GM13976 (cell line): Measurements from ENCODE around the gene KLB.
"Not testable (repeated sequence)": the region's sequence is repeated elsewhere in the genome, so short reads cannot be mapped to it uniquely, and the experiment has no call there.

ENCODE experiments used
- DNase-seq: peaks from one replicate; pipeline ENCODE4 v3.0.0; 2012; ENCODE audit warnings: low spot score
- in situ Hi-C: fragments of 300-500 bp; cut with MboI; formaldehyde crosslinking; loops from one replicate; pipeline ENCODE4 v1.12.0; 2022; ENCODE audit warnings: low sequenced_read_pairs, mixed read lengths, inconsistent platforms; ENCODE audit not compliant: unreplicated experiment
- TF ChIP-seq, protein P1 (sequence below): IDR thresholded peaks from 2 replicates; pipeline ENCODE4 v1.5.1; 2012; ENCODE audit warnings: borderline replicate concordance, mild to moderate bottlenecking; ENCODE audit not compliant: insufficient read depth; ENCODE audit errors: extremely low read depth, missing control alignments, control extremely low read depth

KLB gene

DNA sequence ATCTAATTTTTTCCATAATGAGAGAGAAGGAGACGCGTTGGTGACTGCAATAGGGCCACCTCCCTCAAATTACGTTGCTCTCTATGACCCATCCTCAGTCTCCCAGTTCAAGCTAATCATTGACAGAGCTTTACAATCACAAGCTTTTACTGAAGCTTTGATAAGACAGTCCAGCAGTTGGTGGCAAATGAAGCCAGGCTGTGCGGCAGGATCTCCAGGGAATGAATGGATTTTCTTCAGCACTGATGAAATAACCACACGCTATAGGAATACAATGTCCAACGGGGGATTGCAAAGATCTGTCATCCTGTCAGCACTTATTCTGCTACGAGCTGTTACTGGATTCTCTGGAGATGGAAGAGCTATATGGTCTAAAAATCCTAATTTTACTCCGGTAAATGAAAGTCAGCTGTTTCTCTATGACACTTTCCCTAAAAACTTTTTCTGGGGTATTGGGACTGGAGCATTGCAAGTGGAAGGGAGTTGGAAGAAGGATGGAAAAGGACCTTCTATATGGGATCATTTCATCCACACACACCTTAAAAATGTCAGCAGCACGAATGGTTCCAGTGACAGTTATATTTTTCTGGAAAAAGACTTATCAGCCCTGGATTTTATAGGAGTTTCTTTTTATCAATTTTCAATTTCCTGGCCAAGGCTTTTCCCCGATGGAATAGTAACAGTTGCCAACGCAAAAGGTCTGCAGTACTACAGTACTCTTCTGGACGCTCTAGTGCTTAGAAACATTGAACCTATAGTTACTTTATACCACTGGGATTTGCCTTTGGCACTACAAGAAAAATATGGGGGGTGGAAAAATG, at the start of gene KLB:
Gene KLB, plus strand, starts transcription at position 168 of the 821 bp plus-strand sequence. Its CDS starts 20 bp downstream, at position 188.
- TF ChIP-seq, protein P1, sequence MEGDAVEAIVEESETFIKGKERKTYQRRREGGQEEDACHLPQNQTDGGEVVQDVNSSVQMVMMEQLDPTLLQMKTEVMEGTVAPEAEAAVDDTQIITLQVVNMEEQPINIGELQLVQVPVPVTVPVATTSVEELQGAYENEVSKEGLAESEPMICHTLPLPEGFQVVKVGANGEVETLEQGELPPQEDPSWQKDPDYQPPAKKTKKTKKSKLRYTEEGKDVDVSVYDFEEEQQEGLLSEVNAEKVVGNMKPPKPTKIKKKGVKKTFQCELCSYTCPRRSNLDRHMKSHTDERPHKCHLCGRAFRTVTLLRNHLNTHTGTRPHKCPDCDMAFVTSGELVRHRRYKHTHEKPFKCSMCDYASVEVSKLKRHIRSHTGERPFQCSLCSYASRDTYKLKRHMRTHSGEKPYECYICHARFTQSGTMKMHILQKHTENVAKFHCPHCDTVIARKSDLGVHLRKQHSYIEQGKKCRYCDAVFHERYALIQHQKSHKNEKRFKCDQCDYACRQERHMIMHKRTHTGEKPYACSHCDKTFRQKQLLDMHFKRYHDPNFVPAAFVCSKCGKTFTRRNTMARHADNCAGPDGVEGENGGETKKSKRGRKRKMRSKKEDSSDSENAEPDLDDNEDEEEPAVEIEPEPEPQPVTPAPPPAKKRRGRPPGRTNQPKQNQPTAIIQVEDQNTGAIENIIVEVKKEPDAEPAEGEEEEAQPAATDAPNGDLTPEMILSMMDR: no peak
- DNase-seq: no peak
- in situ Hi-C loops: no loop called here

DNA sequence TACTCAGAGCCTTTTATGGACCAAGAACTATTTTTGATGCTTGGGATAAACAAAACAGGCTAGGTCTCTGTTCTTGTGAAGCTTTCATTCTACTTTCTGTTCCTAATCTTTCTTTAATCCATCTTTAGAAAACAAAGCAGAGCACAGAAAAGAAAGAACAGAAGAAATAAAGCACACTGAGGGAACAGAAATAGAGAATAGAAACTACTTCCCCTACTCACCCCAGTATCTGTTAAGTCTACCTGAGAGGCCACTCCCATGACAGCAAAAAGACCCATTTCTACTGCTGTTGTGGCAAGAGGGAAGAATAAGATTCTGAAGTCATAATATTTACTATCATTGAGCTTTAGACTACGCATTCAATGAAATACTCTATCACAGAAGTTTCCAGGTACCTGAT, 49.7 kb upstream of the KLB start:
- TF ChIP-seq, protein P1: no peak
- DNase-seq: peak; percentile 66
- in situ Hi-C loops: no loop called here

GRCh38 chr4:39360611-39361010, 46.1 kb upstream of the KLB start:
- DNase-seq: peak; percentile 31
- in situ Hi-C loops: not testable (repeated sequence)

GRCh38 chr4:39362827-39363226, 43.9 kb upstream of the KLB start:
- in situ Hi-C loops: no loop called here
- DNase-seq: no peak

DNA sequence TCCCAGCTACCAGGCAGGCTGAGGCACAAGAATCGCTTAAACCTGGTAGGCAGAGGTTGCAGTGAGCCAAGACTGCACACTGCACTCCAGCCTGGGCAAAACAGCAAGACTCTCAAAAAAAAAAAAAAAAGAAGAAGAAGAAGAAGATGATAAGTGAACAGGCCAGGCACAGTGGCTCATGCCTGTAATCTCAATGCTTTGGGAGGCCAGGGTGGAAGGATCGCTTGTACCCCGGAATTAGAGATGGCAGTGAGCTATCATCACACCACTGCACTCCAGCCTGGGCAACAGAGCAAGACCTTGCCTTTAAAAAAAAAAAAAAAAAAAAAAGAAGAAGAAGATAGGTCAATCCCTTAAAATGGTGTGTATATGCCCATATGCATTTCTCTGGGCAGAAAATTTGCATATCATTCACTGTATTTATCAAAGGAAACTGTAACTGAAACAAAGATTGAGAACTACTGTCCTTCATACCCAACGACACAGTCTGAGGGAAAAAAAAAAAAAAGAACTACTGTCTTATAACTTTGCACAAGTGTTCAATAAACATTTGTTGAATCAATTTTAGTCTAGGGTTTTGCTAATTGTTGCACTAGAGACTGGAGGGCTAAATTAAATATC, 42.8 kb upstream of the KLB start:
- DNase-seq: no peak
- in situ Hi-C loops: no loop called here
- TF ChIP-seq, protein P1: no peak

More at GRCh38 chr4:39362827-39363226, 43.9 kb upstream of the KLB start:
- TF ChIP-seq, protein P1: no peak

DNA sequence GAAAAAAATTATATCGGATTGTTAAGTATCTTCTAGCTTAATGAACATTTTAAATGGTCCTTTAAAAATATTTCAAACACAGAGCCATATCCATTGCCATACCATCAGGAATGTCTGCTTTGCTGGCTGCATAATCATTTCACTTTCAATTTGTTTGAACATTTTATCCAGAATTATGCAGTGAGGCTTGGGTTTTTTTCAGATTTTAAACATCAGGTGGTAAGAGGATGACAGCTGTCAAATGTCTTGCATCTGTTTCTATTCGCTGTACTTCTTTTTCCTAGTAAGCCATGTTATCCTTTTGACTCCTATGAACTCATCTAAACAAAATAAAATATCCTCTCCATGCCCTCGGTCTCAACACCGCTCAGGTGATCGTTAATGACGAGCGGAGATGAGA, 41.4 kb upstream of the KLB start:
- no peak for DNase-seq
- in situ Hi-C loops: no loop called here
- TF ChIP-seq, protein P1: no peak

DNA sequence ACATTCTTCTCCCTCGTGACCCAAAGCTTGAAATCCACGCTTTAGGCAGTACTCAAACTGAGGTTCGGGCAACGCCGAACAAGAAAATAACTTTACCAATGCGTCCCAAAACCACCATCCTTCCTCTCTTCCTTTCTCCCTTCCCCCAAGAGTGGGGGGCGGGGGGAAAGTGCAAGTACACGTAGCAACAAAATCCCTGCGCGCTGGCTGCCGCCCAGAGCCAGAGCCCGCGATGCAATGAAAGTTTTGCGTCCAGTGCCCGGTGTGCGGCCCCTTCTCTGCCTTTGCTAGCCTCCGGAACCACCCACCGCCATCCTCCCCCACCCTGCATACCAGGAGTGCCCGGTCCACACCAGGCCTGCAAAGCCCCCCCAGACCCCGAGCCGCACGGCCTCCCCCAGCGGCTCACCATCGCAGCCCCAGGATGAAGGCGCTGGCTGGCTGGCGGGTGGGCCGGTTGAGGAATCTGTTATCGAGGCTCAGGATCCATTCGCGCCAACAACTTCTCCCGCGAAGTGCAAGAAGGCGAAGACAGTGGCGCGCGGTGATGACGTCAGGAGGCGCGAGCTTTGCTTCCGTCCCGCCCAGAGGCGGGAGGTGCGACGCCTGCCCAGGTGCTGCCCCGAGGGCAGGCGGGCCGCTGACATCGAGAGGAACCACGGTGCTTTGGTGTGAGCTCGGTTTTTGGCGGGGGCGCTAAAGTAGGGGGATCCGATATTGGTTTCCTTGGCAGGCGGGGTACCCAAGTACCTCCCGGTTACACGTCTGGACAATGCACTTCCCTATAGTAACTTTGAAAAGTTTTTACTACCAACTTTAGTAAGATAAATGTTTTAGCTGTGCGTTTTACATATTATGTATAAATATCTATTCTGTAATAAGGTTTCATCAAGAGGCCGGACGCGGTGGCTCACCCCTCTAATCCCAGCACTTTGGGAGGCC, 40.6 kb upstream of the KLB start, which contains the start of gene RFC1:
Gene RFC1, minus strand, starts transcription at position 533 of the 942 bp plus-strand sequence. Its CDS starts 121 bp downstream, at position 412.
- TF ChIP-seq, protein P1: no peak
- in situ Hi-C loops: no loop called here
- DNase-seq: peak; percentile 92
